ENCODE results near the gene DOCK3. TPM values are rescaled to one million over a fixed set of nuclear protein-coding genes. Genes with fewer than 3 reads are reported as not detected.
A peak's percentile ranks its signal among the peaks of the same experiment; 100 is the strongest.

The DOCK3 gene
- total RNA-seq, 2 donors from 2014 or later = 7.7 to 8.5 TPM

DNA sequence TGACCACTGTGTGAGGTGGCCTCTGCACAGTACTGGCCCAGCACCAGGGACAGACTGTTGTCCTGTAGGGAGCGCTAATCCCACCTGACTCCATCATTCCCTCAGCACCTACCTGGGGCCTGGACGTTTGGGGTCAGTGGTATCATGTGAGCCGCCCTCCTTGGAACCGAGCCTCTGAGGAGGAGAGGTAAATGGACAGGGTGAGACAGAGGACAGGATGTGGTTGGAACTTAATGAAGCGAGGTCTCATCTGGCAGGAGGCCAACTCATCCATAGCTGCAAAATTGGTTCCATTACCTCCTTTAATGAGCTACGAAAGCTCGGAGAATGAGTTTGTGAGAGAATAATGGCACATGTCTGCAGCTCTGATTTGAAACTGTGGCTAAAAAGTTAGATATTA lies 43.9 kb upstream of the DOCK3 start:
- no peak overlapping the region for H3K27ac ChIP-seq (ENCODE audit: low read depth, low read length)
- DNase-seq = no peak
- H3K27me3 ChIP-seq (ENCODE audit: control insufficient read depth, insufficient read depth, low read length, poor library complexity, severe bottlenecking) = no peaks in the 10 kb centered on the region
- Mint-ChIP-seq H3K36me3 (ENCODE audit: low read depth) (peaks cover 2% of the 10 kb centered on the region), H3K4me1 (peaks cover 20% of the 10 kb centered on the region), H3K27me3 (ENCODE audit: insufficient read depth) (no peaks in the 10 kb centered on the region), H3K9me3 (no peaks in the 10 kb centered on the region), H3K4me3 (no peak overlapping the region), H3K27ac (no peak overlapping the region)
- H3K4me3 ChIP-seq (ENCODE audit: low read length) = no peak overlapping the region
- H3K9me3 ChIP-seq (ENCODE audit: control insufficient read depth, low read length) = no peaks in the 10 kb centered on the region
- peaks cover under 1% of the 10 kb centered on the region for H3K4me1 ChIP-seq (ENCODE audit: control insufficient read depth, insufficient read depth, low read length)
- TF ChIP-seq, protein P1, sequence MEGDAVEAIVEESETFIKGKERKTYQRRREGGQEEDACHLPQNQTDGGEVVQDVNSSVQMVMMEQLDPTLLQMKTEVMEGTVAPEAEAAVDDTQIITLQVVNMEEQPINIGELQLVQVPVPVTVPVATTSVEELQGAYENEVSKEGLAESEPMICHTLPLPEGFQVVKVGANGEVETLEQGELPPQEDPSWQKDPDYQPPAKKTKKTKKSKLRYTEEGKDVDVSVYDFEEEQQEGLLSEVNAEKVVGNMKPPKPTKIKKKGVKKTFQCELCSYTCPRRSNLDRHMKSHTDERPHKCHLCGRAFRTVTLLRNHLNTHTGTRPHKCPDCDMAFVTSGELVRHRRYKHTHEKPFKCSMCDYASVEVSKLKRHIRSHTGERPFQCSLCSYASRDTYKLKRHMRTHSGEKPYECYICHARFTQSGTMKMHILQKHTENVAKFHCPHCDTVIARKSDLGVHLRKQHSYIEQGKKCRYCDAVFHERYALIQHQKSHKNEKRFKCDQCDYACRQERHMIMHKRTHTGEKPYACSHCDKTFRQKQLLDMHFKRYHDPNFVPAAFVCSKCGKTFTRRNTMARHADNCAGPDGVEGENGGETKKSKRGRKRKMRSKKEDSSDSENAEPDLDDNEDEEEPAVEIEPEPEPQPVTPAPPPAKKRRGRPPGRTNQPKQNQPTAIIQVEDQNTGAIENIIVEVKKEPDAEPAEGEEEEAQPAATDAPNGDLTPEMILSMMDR (conservative IDR thresholded peaks at IDR 0.05) = peak; percentile 23
- WGBS, 2 experiments (ENCODE audit: insufficient coverage in 1 of 2, insufficient read length in 1 of 2) = 93 to 95% methylated on average over 5 to 7 of the region's 7 CpGs
- H3K36me3 ChIP-seq (ENCODE audit: control insufficient read depth, insufficient read depth, low read length) = no peaks in the 10 kb centered on the region
- no peak overlapping the region for H3K9ac ChIP-seq (ENCODE audit: extremely low read depth, low read length, poor library complexity, severe bottlenecking)

DNA sequence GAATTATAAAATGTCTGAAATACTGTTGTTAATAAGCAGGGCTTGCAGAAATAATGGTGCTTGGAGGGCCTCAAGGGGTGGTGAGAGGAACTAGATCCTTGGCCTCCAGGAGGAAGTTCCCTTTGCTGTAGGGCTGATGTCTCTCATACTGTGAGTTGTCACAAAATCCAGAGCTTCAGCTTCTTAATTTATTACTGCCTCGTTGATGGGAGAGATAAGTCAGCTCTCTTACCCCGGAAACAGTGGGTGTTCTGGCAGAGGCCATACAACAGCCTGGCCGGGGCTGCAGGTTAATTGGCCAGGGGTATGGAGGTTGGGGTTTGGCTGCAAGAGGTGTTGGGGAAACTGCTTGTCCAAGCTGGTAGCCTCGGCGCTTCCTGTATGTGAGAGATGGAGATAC lies 42.3 kb upstream of the DOCK3 start:
- Histone ChIP-seq H3K9ac (ENCODE audit: extremely low read depth, low read length, poor library complexity, severe bottlenecking) (no peak overlapping the region), H3K27me3 (ENCODE audit: control insufficient read depth, insufficient read depth, low read length, poor library complexity, severe bottlenecking) (no peaks in the 10 kb centered on the region), H3K27ac (ENCODE audit: low read depth, low read length) (no peak overlapping the region), H3K4me1 (ENCODE audit: control insufficient read depth, insufficient read depth, low read length) (no peaks in the 10 kb centered on the region), H3K4me3 (ENCODE audit: low read length) (no peak overlapping the region), H3K36me3 (ENCODE audit: control insufficient read depth, insufficient read depth, low read length) (no peaks in the 10 kb centered on the region), H3K9me3 (ENCODE audit: control insufficient read depth, low read length) (no peaks in the 10 kb centered on the region)
- no peaks in the 10 kb centered on the region for H3K27me3 Mint-ChIP-seq (ENCODE audit: insufficient read depth)
- H3K27ac Mint-ChIP-seq = no peak overlapping the region
- H3K4me1 Mint-ChIP-seq = peaks cover 25% of the 10 kb centered on the region
- DNase-seq = no peak
- no peak overlapping the region for H3K4me3 Mint-ChIP-seq
- 80 to 91% methylated on average over 1 to 5 of the region's 5 CpGs for WGBS, 2 experiments (ENCODE audit: insufficient coverage in 1 of 2, insufficient read length in 1 of 2)
- H3K36me3 Mint-ChIP-seq (ENCODE audit: low read depth) = peaks cover 2% of the 10 kb centered on the region
- TF ChIP-seq, protein P1 (conservative IDR thresholded peaks at IDR 0.05) = no peak
- no peaks in the 10 kb centered on the region for H3K9me3 Mint-ChIP-seq

DNA sequence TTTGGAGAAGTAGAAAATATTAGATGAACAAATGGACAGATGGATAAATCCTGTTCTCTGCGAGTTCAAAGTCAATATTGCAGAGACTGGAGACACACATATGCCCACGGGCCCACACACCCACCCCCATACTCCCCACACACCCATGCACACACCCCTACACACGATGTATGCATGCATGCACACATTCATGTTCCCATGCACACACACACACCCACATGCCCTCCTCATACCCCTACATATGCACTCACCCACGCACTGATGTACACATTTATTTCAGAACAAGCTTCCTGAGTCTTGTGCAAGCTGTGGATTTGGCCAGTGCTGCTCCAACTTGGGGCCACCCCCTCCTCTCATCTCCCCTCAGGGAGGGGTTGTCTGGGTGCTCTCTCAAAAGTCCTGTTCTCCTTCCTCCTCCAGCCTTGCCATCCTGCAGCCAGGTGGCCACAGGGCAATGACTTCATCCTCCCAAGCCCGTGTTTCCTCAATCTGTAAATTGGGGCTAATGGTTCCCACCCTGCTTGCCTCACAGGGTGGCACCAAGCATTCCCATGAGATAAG lies 41.4 kb upstream of the DOCK3 start:
- Mint-ChIP-seq H3K27ac (peak overlapping the region; percentile 69), H3K9me3 (no peaks in the 10 kb centered on the region), H3K27me3 (ENCODE audit: insufficient read depth) (no peaks in the 10 kb centered on the region), H3K4me3 (no peak overlapping the region), H3K4me1 (peaks cover 21% of the 10 kb centered on the region), H3K36me3 (ENCODE audit: low read depth) (peaks cover 2% of the 10 kb centered on the region)
- no peak for DNase-seq
- no peaks in the 10 kb centered on the region for H3K36me3 ChIP-seq (ENCODE audit: control insufficient read depth, insufficient read depth, low read length)
- no peak overlapping the region for H3K4me3 ChIP-seq (ENCODE audit: low read length)
- no peak overlapping the region for H3K9ac ChIP-seq (ENCODE audit: extremely low read depth, low read length, poor library complexity, severe bottlenecking)
- 78 to 90% methylated on average over 3 to 5 of the region's 5 CpGs for WGBS, 2 experiments (ENCODE audit: insufficient coverage in 1 of 2, insufficient read length in 1 of 2)
- no peak overlapping the region for H3K27ac ChIP-seq (ENCODE audit: low read depth, low read length)
- TF ChIP-seq, protein P1 (conservative IDR thresholded peaks at IDR 0.05) = no peak
- H3K9me3 ChIP-seq (ENCODE audit: control insufficient read depth, low read length) = no peaks in the 10 kb centered on the region
- H3K4me1 ChIP-seq (ENCODE audit: control insufficient read depth, insufficient read depth, low read length) = no peaks in the 10 kb centered on the region
- H3K27me3 ChIP-seq (ENCODE audit: control insufficient read depth, insufficient read depth, low read length, poor library complexity, severe bottlenecking) = no peaks in the 10 kb centered on the region
